Activated T-helper 1 cell treated with anti-CD3 and anti-CD28 coated beads, Interleukin-12 subunit alpha, Interleukin-12 subunit beta, Interleukin-2, Interleukin-4 antibody, amounts not matched to agents 30 ng/mL and 10 ng/mL and 1 ng/mL, durations not matched to agents 14 hours and 24 hours and 36 hours (primary cell): ENCODE data around the gene MAN2A2. TPM values are rescaled to one million over a fixed set of nuclear protein-coding genes. Genes with fewer than 3 reads are reported as not detected.
A peak's percentile ranks its signal among the peaks of the same experiment; 100 is the strongest.
"Not testable (repeated sequence)": the region's sequence is repeated elsewhere in the genome, so short reads cannot be mapped to it uniquely, and the experiment has no call there.

Experiments used
- DNase-seq: peaks from one replicate; pipeline ENCODE4 v3.0.0; 2021; ENCODE audit warnings: low spot score
- H3K27ac Mint-ChIP-seq: one replicate; pipeline ENCODE4 v1.8.0; 2021; ENCODE audit warnings: mild to moderate bottlenecking, mixed read lengths
- H3K27me3 Mint-ChIP-seq: one replicate; pipeline ENCODE4 v1.8.0; 2022; ENCODE audit warnings: mild to moderate bottlenecking, moderate library complexity, mixed read lengths; ENCODE audit not compliant: insufficient read depth
- H3K36me3 Mint-ChIP-seq: one replicate; pipeline ENCODE4 v1.8.0; 2021; ENCODE audit warnings: low read depth, mixed read lengths
- H3K4me1 Mint-ChIP-seq: one replicate; pipeline ENCODE4 v1.8.0; 2021; ENCODE audit warnings: low read depth, mixed read lengths
- H3K4me3 Mint-ChIP-seq: one replicate; pipeline ENCODE4 v1.8.0; 2021; ENCODE audit warnings: mild to moderate bottlenecking, moderate library complexity, mixed read lengths
- H3K9me3 Mint-ChIP-seq: one replicate; pipeline ENCODE4 v1.8.0; 2021; ENCODE audit warnings: mixed read lengths
- intact Hi-C: fragments of 100-400 bp; cut with micrococcal nuclease; formaldehyde crosslinking; loops from one replicate; pipeline ENCODE4 v1.15.1; 2024
- total RNA-seq: library from RNA; stranded (reverse); gene quantifications from 2 replicates; pipeline ENCODE4 v1.2.3, GENCODE V29; 2022

Gene MAN2A2
- total RNA-seq, 1 donor from 2014 or later = 239 TPM

GRCh38 chr15:90873998-90874605 lies 29.0 kb upstream of the MAN2A2 start:
- peaks cover 77% of the 10 kb centered on the region for H3K36me3 Mint-ChIP-seq
- H3K9me3 Mint-ChIP-seq = no peaks in the 10 kb centered on the region
- H3K27ac Mint-ChIP-seq = peak overlapping the region; percentile 92
- peaks cover 73% of the 10 kb centered on the region for H3K4me1 Mint-ChIP-seq
- no peaks in the 10 kb centered on the region for H3K27me3 Mint-ChIP-seq
- intact Hi-C loops = loop anchor here (1.0 kb wide), 8 partner anchors 9 to 226 kb away; partner anchors contain the start of gene MAN2A2
- H3K4me3 Mint-ChIP-seq = peak overlapping the region; percentile 97
- no peak for DNase-seq

- Mint-ChIP-seq H3K4me1 (peaks cover 70% of the 10 kb centered on the region), H3K36me3 (peaks cover 80% of the 10 kb centered on the region), H3K27ac (peak overlapping the region; percentile 74), H3K4me3 (peak overlapping the region; percentile 97)
- H3K9me3 Mint-ChIP-seq, DNase-seq, H3K27me3 Mint-ChIP-seq: not testable (repeated sequence)
- intact Hi-C loops = loop anchor here (1.0 kb wide), 1 partner anchor 8 kb away; no protein-coding TSS in a partner anchor
These were observed 28.1 kb upstream of the MAN2A2 start for GRCh38 chr15:90874986-90875385.

- intact Hi-C loops = no loop called here
- Mint-ChIP-seq H3K4me1 (peaks cover 64% of the 10 kb centered on the region), H3K9me3 (no peaks in the 10 kb centered on the region), H3K27ac (peak overlapping the region; percentile 74), H3K27me3 (no peaks in the 10 kb centered on the region), H3K4me3 (peak overlapping the region; percentile 97), H3K36me3 (peaks cover 78% of the 10 kb centered on the region)
- no peak for DNase-seq
These were observed 27.5 kb upstream of the MAN2A2 start for GRCh38 chr15:90875549-90875981.

- intact Hi-C loops = no loop called here
- H3K27me3 Mint-ChIP-seq = no peaks in the 10 kb centered on the region
- no peak for DNase-seq
- H3K4me3 Mint-ChIP-seq = peak overlapping the region; percentile 97
- peaks cover 60% of the 10 kb centered on the region for H3K4me1 Mint-ChIP-seq
- peak overlapping the region; percentile 86 for H3K27ac Mint-ChIP-seq
- peaks cover 76% of the 10 kb centered on the region for H3K36me3 Mint-ChIP-seq
- no peaks in the 10 kb centered on the region for H3K9me3 Mint-ChIP-seq
These were observed 27.1 kb upstream of the MAN2A2 start for GRCh38 chr15:90876046-90876445.

- Mint-ChIP-seq H3K9me3 (no peaks in the 10 kb centered on the region), H3K27me3 (no peaks in the 10 kb centered on the region), H3K27ac (peak overlapping the region; percentile 86), H3K4me1 (peaks cover 60% of the 10 kb centered on the region), H3K4me3 (peak overlapping the region; percentile 75), H3K36me3 (peaks cover 76% of the 10 kb centered on the region)
- DNase-seq = no peak
- intact Hi-C loops = no loop called here
These were observed 26.5 kb upstream of the MAN2A2 start for GRCh38 chr15:90876512-90877170.

GRCh38 chr15:90877315-90877714 lies 25.8 kb upstream of the MAN2A2 start:
- peak overlapping the region; percentile 75 for H3K4me3 Mint-ChIP-seq
- peaks cover 60% of the 10 kb centered on the region for H3K4me1 Mint-ChIP-seq
- H3K9me3 Mint-ChIP-seq = no peaks in the 10 kb centered on the region
- H3K36me3 Mint-ChIP-seq = peaks cover 74% of the 10 kb centered on the region
- no peak for DNase-seq
- H3K27ac Mint-ChIP-seq = peak overlapping the region; percentile 86
- intact Hi-C loops = no loop called here
- no peaks in the 10 kb centered on the region for H3K27me3 Mint-ChIP-seq

GRCh38 chr15:90877996-90878395 lies 25.1 kb upstream of the MAN2A2 start:
- Mint-ChIP-seq H3K4me1 (peaks cover 65% of the 10 kb centered on the region), H3K9me3 (no peaks in the 10 kb centered on the region), H3K27me3 (no peaks in the 10 kb centered on the region), H3K36me3 (peaks cover 70% of the 10 kb centered on the region), H3K27ac (peak overlapping the region; percentile 86), H3K4me3 (peak overlapping the region; percentile 75)
- intact Hi-C loops = no loop called here
- no peak for DNase-seq

GRCh38 chr15:90878660-90879059 lies 24.4 kb upstream of the MAN2A2 start:
- peaks cover 69% of the 10 kb centered on the region for H3K36me3 Mint-ChIP-seq
- H3K4me1 Mint-ChIP-seq = peaks cover 67% of the 10 kb centered on the region
- intact Hi-C loops = no loop called here
- no peak overlapping the region for H3K4me3 Mint-ChIP-seq
- no peaks in the 10 kb centered on the region for H3K9me3 Mint-ChIP-seq
- H3K27ac Mint-ChIP-seq = peak overlapping the region; percentile 86
- no peak for DNase-seq
- no peaks in the 10 kb centered on the region for H3K27me3 Mint-ChIP-seq

- Mint-ChIP-seq H3K27me3 (no peaks in the 10 kb centered on the region), H3K27ac (peak overlapping the region; percentile 86), H3K9me3 (no peaks in the 10 kb centered on the region), H3K36me3 (peaks cover 59% of the 10 kb centered on the region), H3K4me3 (no peak overlapping the region), H3K4me1 (peaks cover 61% of the 10 kb centered on the region)
- no peak for DNase-seq
- intact Hi-C loops = loop anchor here (10.0 kb wide), 1 partner anchor 385 kb away; no protein-coding TSS in a partner anchor
These were observed 23.3 kb upstream of the MAN2A2 start for GRCh38 chr15:90879730-90880366.

GRCh38 chr15:90880381-90881145 lies 22.5 kb upstream of the MAN2A2 start:
- Mint-ChIP-seq H3K4me1 (peaks cover 64% of the 10 kb centered on the region), H3K36me3 (peaks cover 55% of the 10 kb centered on the region), H3K4me3 (no peak overlapping the region), H3K27ac (peak overlapping the region; percentile 23), H3K9me3 (no peaks in the 10 kb centered on the region), H3K27me3 (no peaks in the 10 kb centered on the region)
- intact Hi-C loops = loop anchor here (10.0 kb wide), 1 partner anchor 386 kb away; no protein-coding TSS in a partner anchor
- DNase-seq = no peak

- no peaks in the 10 kb centered on the region for H3K27me3 Mint-ChIP-seq
- DNase-seq = no peak
- no peak overlapping the region for H3K4me3 Mint-ChIP-seq
- peaks cover 64% of the 10 kb centered on the region for H3K4me1 Mint-ChIP-seq
- intact Hi-C loops = loop anchor here (10.0 kb wide), 1 partner anchor 387 kb away; no protein-coding TSS in a partner anchor
- H3K36me3 Mint-ChIP-seq = peaks cover 55% of the 10 kb centered on the region
- peak overlapping the region; percentile 23 for H3K27ac Mint-ChIP-seq
- no peaks in the 10 kb centered on the region for H3K9me3 Mint-ChIP-seq
These were observed 21.7 kb upstream of the MAN2A2 start for GRCh38 chr15:90881181-90881977.
